Measurements from ENCODE around the gene IQCE. TPM values are rescaled to one million over a fixed set of nuclear protein-coding genes. Genes with fewer than 3 reads are reported as not detected.

The IQCE gene
- total and polyA plus RNA-seq, 2 experiments from 2014 or later: 11.8 to 13.3 TPM

DNA sequence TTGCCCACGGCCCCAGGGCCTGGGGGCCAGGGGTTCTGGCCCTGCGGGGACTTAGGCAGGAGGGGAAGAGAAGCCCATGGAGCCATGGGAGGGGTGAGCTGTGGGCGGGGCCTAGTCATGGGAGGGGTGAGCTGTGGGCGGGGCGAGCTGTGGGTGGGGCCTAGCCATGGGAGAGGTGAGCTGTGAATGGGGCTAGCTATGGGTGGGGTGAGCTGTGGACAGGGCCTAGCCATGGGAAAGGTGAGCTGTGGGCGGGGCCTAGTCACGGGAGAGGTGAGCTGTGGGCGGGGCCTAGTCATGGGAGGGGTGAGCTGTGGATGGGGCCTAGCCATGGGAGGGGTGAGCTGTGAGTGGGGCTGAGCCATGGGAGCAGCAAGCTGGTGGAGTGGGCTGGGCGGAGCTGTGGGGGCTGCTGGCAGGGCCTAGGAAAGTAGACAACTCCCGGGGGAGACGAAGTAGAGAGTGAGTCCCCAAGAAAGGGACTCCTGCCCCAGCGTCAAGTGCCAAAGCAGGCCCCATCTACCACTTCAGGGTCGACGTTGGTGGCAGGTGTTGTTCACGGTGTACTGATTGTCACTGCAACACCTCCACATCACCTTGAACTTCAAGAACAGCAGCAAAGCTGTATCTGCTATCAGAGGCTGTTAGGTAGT is 53.8 kb downstream of the IQCE start:
- H2AFZ ChIP-seq: no peak overlapping the region
- H3K27ac ChIP-seq: peak overlapping the region; percentile 83
- no peak for DNase-seq (ENCODE audit: low spot score)
- H3K4me1 ChIP-seq (ENCODE audit: insufficient read depth): peaks cover 27% of the 10 kb centered on the region
- no peaks in the 10 kb centered on the region for H3K9me3 ChIP-seq (ENCODE audit: low read depth)
- no peaks in the 10 kb centered on the region for H3K9me2 ChIP-seq (replicated peaks; ENCODE audit: insufficient read depth)
- no peaks in the 10 kb centered on the region for H3K36me3 ChIP-seq (replicated peaks; ENCODE audit: insufficient read depth, low read depth)
- H3K4me3 ChIP-seq: no peak overlapping the region
- WGBS (ENCODE audit: low lambda C conversion rate, missing lambda C conversion rate): 91% methylated on average over 10 of the region's 15 CpGs
- H3K4me2 ChIP-seq: no peak overlapping the region
- H3K27me3 ChIP-seq: no peaks in the 10 kb centered on the region
- no peaks in the 10 kb centered on the region for H3K79me2 ChIP-seq
- no peaks in the 10 kb centered on the region for H4K20me1 ChIP-seq (ENCODE audit: insufficient read depth, poor library complexity, severe bottlenecking)
- TF ChIP-seq, protein P1, sequence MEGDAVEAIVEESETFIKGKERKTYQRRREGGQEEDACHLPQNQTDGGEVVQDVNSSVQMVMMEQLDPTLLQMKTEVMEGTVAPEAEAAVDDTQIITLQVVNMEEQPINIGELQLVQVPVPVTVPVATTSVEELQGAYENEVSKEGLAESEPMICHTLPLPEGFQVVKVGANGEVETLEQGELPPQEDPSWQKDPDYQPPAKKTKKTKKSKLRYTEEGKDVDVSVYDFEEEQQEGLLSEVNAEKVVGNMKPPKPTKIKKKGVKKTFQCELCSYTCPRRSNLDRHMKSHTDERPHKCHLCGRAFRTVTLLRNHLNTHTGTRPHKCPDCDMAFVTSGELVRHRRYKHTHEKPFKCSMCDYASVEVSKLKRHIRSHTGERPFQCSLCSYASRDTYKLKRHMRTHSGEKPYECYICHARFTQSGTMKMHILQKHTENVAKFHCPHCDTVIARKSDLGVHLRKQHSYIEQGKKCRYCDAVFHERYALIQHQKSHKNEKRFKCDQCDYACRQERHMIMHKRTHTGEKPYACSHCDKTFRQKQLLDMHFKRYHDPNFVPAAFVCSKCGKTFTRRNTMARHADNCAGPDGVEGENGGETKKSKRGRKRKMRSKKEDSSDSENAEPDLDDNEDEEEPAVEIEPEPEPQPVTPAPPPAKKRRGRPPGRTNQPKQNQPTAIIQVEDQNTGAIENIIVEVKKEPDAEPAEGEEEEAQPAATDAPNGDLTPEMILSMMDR (IDR thresholded peaks at IDR 0.05; ENCODE audit: poor library complexity): no peak
- TF ChIP-seq EZH2phosphoT487 (IDR thresholded peaks at IDR 0.05; ENCODE audit: low read depth, severe bottlenecking, unreplicated experiment): no peak
- TF ChIP-seq EZH2 (IDR thresholded peaks at IDR 0.05; ENCODE audit: borderline replicate concordance): no peak

DNA sequence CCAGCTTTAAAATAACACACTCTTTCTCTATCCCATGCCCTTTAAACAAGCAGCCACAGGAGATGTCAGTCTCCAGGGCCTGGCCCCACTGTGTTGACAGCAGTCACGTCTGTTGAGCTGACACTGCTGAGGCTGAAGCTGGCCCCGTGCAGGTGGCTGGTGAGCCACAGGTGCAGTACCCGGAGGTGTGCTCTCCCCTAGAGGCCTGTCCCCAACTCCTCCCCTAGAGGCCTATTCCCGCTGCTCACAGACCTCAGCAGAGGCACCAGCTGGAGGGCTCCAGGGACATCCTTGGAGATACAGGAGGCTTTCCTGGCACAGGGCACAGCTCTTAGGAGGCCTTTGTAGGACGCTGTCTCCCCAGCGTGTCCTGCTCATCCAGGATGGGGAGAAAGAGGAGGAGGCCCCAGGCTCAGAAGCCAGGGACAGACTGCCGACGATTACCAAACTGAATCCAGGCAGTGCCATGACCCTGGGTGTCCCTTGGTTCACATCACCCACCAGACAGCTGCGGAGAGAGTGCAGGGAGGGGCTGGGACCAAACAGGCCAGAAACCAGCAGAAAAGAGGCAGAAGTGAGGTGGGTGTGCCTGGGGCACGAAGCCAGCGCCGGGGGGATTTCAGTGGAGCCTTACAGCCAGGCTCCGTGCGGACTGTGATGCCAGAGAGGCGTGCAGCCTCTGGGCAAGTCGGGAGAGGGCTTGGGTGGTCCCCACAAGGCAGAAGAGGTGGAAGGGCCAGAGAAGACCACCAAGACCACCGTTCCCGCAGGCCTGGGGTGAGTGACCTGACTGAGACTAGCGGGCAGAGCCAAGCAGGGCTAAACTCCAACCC is 54.5 kb downstream of the IQCE start:
- no peak for DNase-seq (ENCODE audit: low spot score)
- peak overlapping the region; percentile 59 for H3K4me2 ChIP-seq

DNA sequence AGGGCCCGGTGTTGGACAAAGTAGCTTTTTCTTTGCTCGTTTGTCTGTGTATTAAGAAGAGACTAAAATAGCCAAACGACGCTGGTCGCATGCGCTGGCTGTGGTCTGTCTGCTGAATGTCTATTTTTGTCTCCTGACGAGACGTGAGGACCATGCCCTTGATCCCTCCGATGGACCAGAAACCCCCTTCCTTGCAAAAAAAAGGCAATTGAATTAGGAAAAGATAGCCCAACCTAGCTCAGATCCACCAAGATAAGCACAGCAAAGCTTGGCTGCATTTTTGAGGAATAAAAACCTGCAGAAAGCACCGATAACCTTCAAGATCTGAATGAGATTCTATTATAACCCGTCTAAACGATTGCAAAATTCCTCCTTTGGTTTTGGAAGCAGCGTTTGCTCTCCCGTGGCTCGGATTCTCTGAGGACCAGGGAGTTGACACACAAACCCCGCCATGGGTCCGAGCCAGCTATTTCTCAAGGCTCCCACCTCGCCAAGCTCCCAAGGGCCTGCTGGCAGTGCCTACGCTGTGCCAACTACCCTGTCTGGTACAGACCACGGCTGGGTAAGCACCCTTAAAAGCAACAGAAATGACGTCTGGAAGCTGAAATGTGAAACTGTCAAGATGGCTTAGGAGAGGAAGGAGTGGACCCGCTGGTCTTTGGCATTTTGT is 55.3 kb downstream of the IQCE start:
- H3K79me2 ChIP-seq: no peaks in the 10 kb centered on the region
- peak overlapping the region; percentile 59 for H3K4me2 ChIP-seq
- H3K9me3 ChIP-seq (ENCODE audit: low read depth): no peaks in the 10 kb centered on the region
- no peaks in the 10 kb centered on the region for H3K9me2 ChIP-seq (replicated peaks; ENCODE audit: insufficient read depth)
- no peaks in the 10 kb centered on the region for H3K36me3 ChIP-seq (replicated peaks; ENCODE audit: insufficient read depth, low read depth)
- H3K27me3 ChIP-seq: no peaks in the 10 kb centered on the region
- peak overlapping the region; percentile 83 for H3K27ac ChIP-seq
- no peaks in the 10 kb centered on the region for H4K20me1 ChIP-seq (ENCODE audit: insufficient read depth, poor library complexity, severe bottlenecking)
- 79% methylated on average over 22 of the region's 22 CpGs for WGBS (ENCODE audit: low lambda C conversion rate, missing lambda C conversion rate)
- peaks cover 42% of the 10 kb centered on the region for H3K4me1 ChIP-seq (ENCODE audit: insufficient read depth)
- H3K4me3 ChIP-seq: no peak overlapping the region
- no peak for TF ChIP-seq EZH2 (IDR thresholded peaks at IDR 0.05; ENCODE audit: borderline replicate concordance)
- TF ChIP-seq EZH2phosphoT487 (IDR thresholded peaks at IDR 0.05; ENCODE audit: low read depth, severe bottlenecking, unreplicated experiment): no peak
- TF ChIP-seq, protein P1 (IDR thresholded peaks at IDR 0.05; ENCODE audit: poor library complexity): no peak
- no peak overlapping the region for H2AFZ ChIP-seq
- DNase-seq (ENCODE audit: low spot score): no peak

More for the DNA sequence above, 54.5 kb downstream of the IQCE start:
- Histone ChIP-seq H3K4me3 (no peak overlapping the region), H3K36me3 (replicated peaks; ENCODE audit: insufficient read depth, low read depth) (no peaks in the 10 kb centered on the region), H3K27ac (peak overlapping the region; percentile 83), H3K9me2 (replicated peaks; ENCODE audit: insufficient read depth) (no peaks in the 10 kb centered on the region), H3K9me3 (ENCODE audit: low read depth) (no peaks in the 10 kb centered on the region), H2AFZ (no peak overlapping the region), H3K27me3 (no peaks in the 10 kb centered on the region), H4K20me1 (ENCODE audit: insufficient read depth, poor library complexity, severe bottlenecking) (no peaks in the 10 kb centered on the region), H3K4me1 (ENCODE audit: insufficient read depth) (peaks cover 34% of the 10 kb centered on the region), H3K79me2 (no peaks in the 10 kb centered on the region)
- TF ChIP-seq EZH2phosphoT487 (IDR thresholded peaks at IDR 0.05; ENCODE audit: low read depth, severe bottlenecking, unreplicated experiment) (no peak), EZH2 (IDR thresholded peaks at IDR 0.05; ENCODE audit: borderline replicate concordance) (no peak)
- TF ChIP-seq, protein P1 (IDR thresholded peaks at IDR 0.05; ENCODE audit: poor library complexity): no peak
- WGBS (ENCODE audit: low lambda C conversion rate, missing lambda C conversion rate): 85% methylated on average over 19 of the region's 19 CpGs
